ENCODE data around the gene TRIP10.

TRIP10 gene

GRCh38 chr19:6776999-6777398 lies 37.5 kb downstream of the TRIP10 start:
- FAIRE-seq (no peak), DNase-seq (ENCODE audit: insufficient read length) (no peak)
- TF ChIP-seq POLR2AphosphoS5 (IDR thresholded peaks at IDR 0.05; ENCODE audit: low read depth, low read length) (no peak), TAF1 (IDR thresholded peaks at IDR 0.05; ENCODE audit: borderline replicate concordance, low read depth, low read length) (no peak), POLR2A (IDR thresholded peaks at IDR 0.05; ENCODE audit: low read depth, low read length) (no peak)

GRCh38 chr19:6777434-6777833 lies 38.0 kb downstream of the TRIP10 start:
- DNase-seq (ENCODE audit: insufficient read length), result no peak
- no peak for FAIRE-seq
- TF ChIP-seq TAF1 (IDR thresholded peaks at IDR 0.05; ENCODE audit: borderline replicate concordance, low read depth, low read length), result no peak
- no peak for TF ChIP-seq POLR2AphosphoS5 (IDR thresholded peaks at IDR 0.05; ENCODE audit: low read depth, low read length)
- no peak for TF ChIP-seq POLR2A (IDR thresholded peaks at IDR 0.05; ENCODE audit: low read depth, low read length)

GRCh38 chr19:6778386-6778785 lies 38.9 kb downstream of the TRIP10 start:
- peak; percentile 24 for FAIRE-seq
- TF ChIP-seq POLR2AphosphoS5 (IDR thresholded peaks at IDR 0.05; ENCODE audit: low read depth, low read length) (no peak), TAF1 (IDR thresholded peaks at IDR 0.05; ENCODE audit: borderline replicate concordance, low read depth, low read length) (no peak), POLR2A (IDR thresholded peaks at IDR 0.05; ENCODE audit: low read depth, low read length) (no peak)
- DNase-seq (ENCODE audit: insufficient read length), result no peak

- FAIRE-seq (no peak), DNase-seq (ENCODE audit: insufficient read length) (no peak)
Measured at GRCh38 chr19:6779206-6779605, 39.7 kb downstream of the TRIP10 start.

GRCh38 chr19:6787393-6787792 lies 47.9 kb downstream of the TRIP10 start:
- DNase-seq (ENCODE audit: insufficient read length) (no peak), FAIRE-seq (no peak)
- TF ChIP-seq TAF1 (IDR thresholded peaks at IDR 0.05; ENCODE audit: borderline replicate concordance, low read depth, low read length) (no peak), POLR2A (IDR thresholded peaks at IDR 0.05; ENCODE audit: low read depth, low read length) (no peak), POLR2AphosphoS5 (IDR thresholded peaks at IDR 0.05; ENCODE audit: low read depth, low read length) (no peak)

More at GRCh38 chr19:6779206-6779605, 39.7 kb downstream of the TRIP10 start:
- TF ChIP-seq TAF1 (IDR thresholded peaks at IDR 0.05; ENCODE audit: borderline replicate concordance, low read depth, low read length), result no peak
- TF ChIP-seq POLR2A (IDR thresholded peaks at IDR 0.05; ENCODE audit: low read depth, low read length), result no peak
- no peak for TF ChIP-seq POLR2AphosphoS5 (IDR thresholded peaks at IDR 0.05; ENCODE audit: low read depth, low read length)

GRCh38 chr19:6788896-6789295 lies 49.4 kb downstream of the TRIP10 start:
- DNase-seq (ENCODE audit: insufficient read length) (no peak), FAIRE-seq (no peak)
- TF ChIP-seq POLR2A (IDR thresholded peaks at IDR 0.05; ENCODE audit: low read depth, low read length), result no peak
- TF ChIP-seq TAF1 (IDR thresholded peaks at IDR 0.05; ENCODE audit: borderline replicate concordance, low read depth, low read length), result no peak
- TF ChIP-seq POLR2AphosphoS5 (IDR thresholded peaks at IDR 0.05; ENCODE audit: low read depth, low read length), result no peak

- FAIRE-seq (peak; percentile 38), DNase-seq (ENCODE audit: insufficient read length) (no peak)
- TF ChIP-seq POLR2A (IDR thresholded peaks at IDR 0.05; ENCODE audit: low read depth, low read length), result no peak
- TF ChIP-seq TAF1 (IDR thresholded peaks at IDR 0.05; ENCODE audit: borderline replicate concordance, low read depth, low read length), result no peak
Measured at GRCh38 chr19:6790194-6791128, 51.0 kb downstream of the TRIP10 start.

GRCh38 chr19:6791237-6791636 lies 51.8 kb downstream of the TRIP10 start:
- no peak for FAIRE-seq

GRCh38 chr19:6793411-6793810 lies 53.9 kb downstream of the TRIP10 start:
- DNase-seq (ENCODE audit: insufficient read length), result no peak
- FAIRE-seq, result peak; percentile 61
- TF ChIP-seq POLR2AphosphoS5 (IDR thresholded peaks at IDR 0.05; ENCODE audit: low read depth, low read length) (no peak), TAF1 (IDR thresholded peaks at IDR 0.05; ENCODE audit: borderline replicate concordance, low read depth, low read length) (no peak), POLR2A (IDR thresholded peaks at IDR 0.05; ENCODE audit: low read depth, low read length) (no peak)

More at GRCh38 chr19:6791237-6791636, 51.8 kb downstream of the TRIP10 start:
- DNase-seq (ENCODE audit: insufficient read length), result no peak
- TF ChIP-seq POLR2AphosphoS5 (IDR thresholded peaks at IDR 0.05; ENCODE audit: low read depth, low read length) (no peak), POLR2A (IDR thresholded peaks at IDR 0.05; ENCODE audit: low read depth, low read length) (no peak), TAF1 (IDR thresholded peaks at IDR 0.05; ENCODE audit: borderline replicate concordance, low read depth, low read length) (no peak)

- TF ChIP-seq TAF1 (IDR thresholded peaks at IDR 0.05; ENCODE audit: borderline replicate concordance, low read depth, low read length), result no peak
- no peak for TF ChIP-seq POLR2AphosphoS5 (IDR thresholded peaks at IDR 0.05; ENCODE audit: low read depth, low read length)
- TF ChIP-seq POLR2A (IDR thresholded peaks at IDR 0.05; ENCODE audit: low read depth, low read length), result no peak
- FAIRE-seq (no peak), DNase-seq (ENCODE audit: insufficient read length) (no peak)
Measured at GRCh38 chr19:6793973-6794372, 54.5 kb downstream of the TRIP10 start.

GRCh38 chr19:6794686-6795431 lies 55.4 kb downstream of the TRIP10 start:
- DNase-seq (ENCODE audit: insufficient read length) (no peak), FAIRE-seq (no peak)
- TF ChIP-seq POLR2A (IDR thresholded peaks at IDR 0.05; ENCODE audit: low read depth, low read length) (no peak), TAF1 (IDR thresholded peaks at IDR 0.05; ENCODE audit: borderline replicate concordance, low read depth, low read length) (no peak), POLR2AphosphoS5 (IDR thresholded peaks at IDR 0.05; ENCODE audit: low read depth, low read length) (no peak)
